HAP-1 (cell line): Measurements from ENCODE around the gene CCDC102B.
"Not testable (repeated sequence)": the region's sequence is repeated elsewhere in the genome, so short reads cannot be mapped to it uniquely, and the experiment has no call there.

Source experiments
- DNase-seq, 2 experiments: peaks; one replicate each; pipeline ENCODE4 v3.0.0-alpha.2; 2016 to 2020; ENCODE audit warnings: low spot score in 2 of 2
- H3K27me3 ChIP-seq: fragments of 250-450 bp; sonication (Bioruptor Pico); 2 replicates; pipeline ENCODE4 v1.5.1; 2020; ENCODE audit warnings: low read depth, mild to moderate bottlenecking, moderate library complexity
- H3K36me3 ChIP-seq: fragments of 250-450 bp; sonication (Bioruptor Pico); replicated peaks from 2 replicates; pipeline ENCODE4 v1.5.1; 2020; ENCODE audit warnings: mild to moderate bottlenecking
- H3K4me1 ChIP-seq: fragments of 250-450 bp; sonication (Bioruptor Pico); 2 replicates; pipeline ENCODE4 v1.5.1; 2020; ENCODE audit warnings: mild to moderate bottlenecking
- H3K4me3 ChIP-seq: fragments of 250-450 bp; sonication (Bioruptor Pico); 2 replicates; pipeline ENCODE4 v1.5.1; 2020; ENCODE audit warnings: mild to moderate bottlenecking, moderate library complexity
- H3K9me3 ChIP-seq: fragments of 250-450 bp; sonication (Bioruptor Pico); 2 replicates; pipeline ENCODE4 v1.5.1; 2020; ENCODE audit warnings: mild to moderate bottlenecking, moderate library complexity
- in situ Hi-C: fragments of 300-500 bp; cut with MboI; formaldehyde crosslinking; loops from 3 replicates; pipeline ENCODE4 v1.14.3; 2020; ENCODE audit warnings: low sequenced_read_pairs, inconsistent platforms, mixed read lengths

CCDC102B gene

DNA sequence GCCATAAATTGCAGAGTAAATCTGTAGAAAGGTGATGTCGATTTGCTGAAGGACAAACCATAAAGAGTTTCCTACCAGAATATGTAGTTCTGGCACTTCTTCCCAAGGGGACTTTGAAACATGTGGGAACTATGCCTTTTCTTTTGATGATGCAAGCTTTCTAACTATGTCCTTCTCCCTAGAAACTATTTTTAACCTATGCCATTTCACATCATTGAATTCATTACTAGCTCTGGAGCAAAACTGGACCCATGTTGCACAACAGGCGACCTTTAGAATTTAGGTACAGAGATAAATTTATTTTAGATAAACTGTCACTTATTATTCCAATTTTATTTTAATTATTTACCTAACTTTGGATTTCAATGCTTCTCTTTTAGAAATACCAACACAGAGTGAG, 186.5 kb downstream of the CCDC102B start:
- in situ Hi-C loops = no loop called here
- Histone ChIP-seq H3K27me3 (no peaks in the 10 kb centered on the region), H3K9me3 (no peaks in the 10 kb centered on the region), H3K4me3 (no peak overlapping the region), H3K36me3 (no peaks in the 10 kb centered on the region), H3K4me1 (no peaks in the 10 kb centered on the region)
- no peak for DNase-seq

DNA sequence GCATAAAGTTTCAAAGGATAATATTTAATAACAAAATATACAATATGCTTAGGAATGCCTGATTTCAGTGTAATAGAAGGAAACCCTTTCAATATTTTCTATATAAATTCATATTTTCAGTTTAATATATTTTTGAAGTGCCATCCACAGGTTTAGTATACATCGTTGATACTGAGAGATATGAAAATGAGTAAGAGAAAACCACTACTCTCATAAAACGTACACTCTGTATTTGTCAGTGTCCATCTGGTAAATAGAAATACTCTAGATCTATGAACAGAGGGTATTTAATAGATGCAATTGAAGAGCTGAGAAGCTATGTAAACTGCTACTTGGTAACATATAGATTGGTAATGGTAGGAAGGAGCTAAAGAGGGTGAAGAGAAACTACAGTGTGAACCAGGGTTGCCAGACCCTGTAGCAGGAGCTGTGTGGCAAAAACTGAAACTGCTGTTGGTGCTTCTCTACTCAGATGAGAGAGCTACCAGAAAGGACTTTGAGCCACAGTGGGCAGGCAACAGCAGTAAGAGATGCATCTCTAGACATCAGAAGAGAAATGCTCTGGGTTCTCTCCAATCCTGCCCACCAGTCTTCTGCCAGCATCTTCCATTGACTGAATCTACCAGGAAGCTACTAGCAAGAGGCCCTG, 187.4 kb downstream of the CCDC102B start:
- in situ Hi-C loops = no loop called here
- no peak overlapping the region for H3K4me3 ChIP-seq
- H3K27me3 ChIP-seq = no peaks in the 10 kb centered on the region
- no peak for DNase-seq
- no peaks in the 10 kb centered on the region for H3K9me3 ChIP-seq
- no peaks in the 10 kb centered on the region for H3K4me1 ChIP-seq
- no peaks in the 10 kb centered on the region for H3K36me3 ChIP-seq

- no peaks in the 10 kb centered on the region for H3K36me3 ChIP-seq
- H3K9me3 ChIP-seq = no peaks in the 10 kb centered on the region
- in situ Hi-C loops = no loop called here
- no peak for DNase-seq
- no peaks in the 10 kb centered on the region for H3K4me1 ChIP-seq
- H3K4me3 ChIP-seq = no peak overlapping the region
- H3K27me3 ChIP-seq = no peaks in the 10 kb centered on the region
Observed at GRCh38 chr18:68991286-68991685, 193.4 kb downstream of the CCDC102B start.

DNA sequence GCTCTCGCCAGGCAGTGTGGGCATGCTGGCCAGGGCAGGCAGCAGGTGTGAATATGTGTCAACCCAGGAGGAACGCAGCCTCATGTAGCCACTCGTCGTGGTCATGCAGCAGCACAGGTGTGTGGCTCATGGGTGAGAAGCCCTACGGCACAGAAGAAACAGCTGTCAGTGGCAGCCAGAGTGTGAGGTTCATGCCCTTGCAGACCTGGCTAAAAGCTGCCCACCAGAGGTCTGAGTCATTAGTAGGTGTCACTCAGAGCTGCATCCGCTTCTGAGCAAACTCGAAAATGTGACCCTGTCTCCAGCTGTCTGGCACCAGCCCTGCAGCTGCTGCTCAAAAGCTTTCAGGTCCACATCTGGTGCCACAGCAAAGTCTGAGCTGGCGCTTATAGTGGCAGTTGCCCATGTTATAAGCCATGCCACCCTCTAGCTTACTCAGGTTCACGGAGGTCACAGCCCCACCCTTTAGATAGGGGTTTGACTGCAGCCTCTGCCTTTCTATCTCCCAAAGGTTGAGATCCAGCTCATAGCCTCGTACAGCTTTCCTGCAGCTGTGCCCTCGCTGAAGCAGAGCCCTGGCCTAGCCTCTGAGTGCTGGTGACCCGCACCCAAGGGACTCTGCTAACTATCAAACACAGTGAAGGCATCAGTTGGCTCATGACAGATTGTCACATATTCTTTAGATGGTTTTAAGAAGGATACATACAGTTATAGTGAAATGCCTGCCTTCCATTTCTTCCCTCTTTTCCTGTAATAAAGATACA, 195.0 kb downstream of the CCDC102B start:
- Histone ChIP-seq H3K4me1 (no peaks in the 10 kb centered on the region), H3K9me3 (no peaks in the 10 kb centered on the region), H3K27me3 (no peaks in the 10 kb centered on the region), H3K36me3 (no peaks in the 10 kb centered on the region), H3K4me3 (no peak overlapping the region)
- in situ Hi-C loops = no loop called here
- DNase-seq = no peak

- in situ Hi-C loops = no loop called here
- DNase-seq = no peak
- H3K9me3 ChIP-seq = no peaks in the 10 kb centered on the region
- no peaks in the 10 kb centered on the region for H3K36me3 ChIP-seq
- no peaks in the 10 kb centered on the region for H3K4me1 ChIP-seq
- no peaks in the 10 kb centered on the region for H3K27me3 ChIP-seq
- no peak overlapping the region for H3K4me3 ChIP-seq
Observed at GRCh38 chr18:68995675-68996074, 197.8 kb downstream of the CCDC102B start.

- DNase-seq = no peak
- no peak overlapping the region for H3K4me3 ChIP-seq
- in situ Hi-C loops = no loop called here
Observed at GRCh38 chr18:68997845-68998244, 200.0 kb downstream of the CCDC102B start.

GRCh38 chr18:69000366-69000765, 202.5 kb downstream of the CCDC102B start:
- H3K4me1 ChIP-seq = no peaks in the 10 kb centered on the region
- no peaks in the 10 kb centered on the region for H3K9me3 ChIP-seq
- no peaks in the 10 kb centered on the region for H3K27me3 ChIP-seq
- no peak overlapping the region for H3K4me3 ChIP-seq
- in situ Hi-C loops = no loop called here
- H3K36me3 ChIP-seq = no peaks in the 10 kb centered on the region
- DNase-seq = no peak

More at GRCh38 chr18:68997845-68998244, 200.0 kb downstream of the CCDC102B start:
- no peaks in the 10 kb centered on the region for H3K9me3 ChIP-seq
- no peaks in the 10 kb centered on the region for H3K4me1 ChIP-seq
- no peaks in the 10 kb centered on the region for H3K36me3 ChIP-seq
- H3K27me3 ChIP-seq = no peaks in the 10 kb centered on the region

GRCh38 chr18:69002233-69002632, 204.4 kb downstream of the CCDC102B start:
- no peak for DNase-seq
- H3K4me3 ChIP-seq = no peak overlapping the region
- no peaks in the 10 kb centered on the region for H3K27me3 ChIP-seq
- H3K36me3 ChIP-seq = no peaks in the 10 kb centered on the region
- H3K4me1 ChIP-seq = no peaks in the 10 kb centered on the region
- no peaks in the 10 kb centered on the region for H3K9me3 ChIP-seq
- in situ Hi-C loops = no loop called here

- in situ Hi-C loops, H3K9me3 ChIP-seq, H3K27me3 ChIP-seq, DNase-seq, H3K36me3 ChIP-seq, H3K4me1 ChIP-seq, H3K4me3 ChIP-seq: not testable (repeated sequence)
Observed at GRCh38 chr18:69006212-69006611, 208.3 kb downstream of the CCDC102B start.

GRCh38 chr18:69008538-69008937, 210.7 kb downstream of the CCDC102B start:
- H3K9me3 ChIP-seq = no peaks in the 10 kb centered on the region
- no peaks in the 10 kb centered on the region for H3K36me3 ChIP-seq
- no peaks in the 10 kb centered on the region for H3K4me1 ChIP-seq
- in situ Hi-C loops = no loop called here
- no peaks in the 10 kb centered on the region for H3K27me3 ChIP-seq
- no peak overlapping the region for H3K4me3 ChIP-seq
- no peak for DNase-seq

- Histone ChIP-seq H3K9me3 (no peaks in the 10 kb centered on the region), H3K27me3 (no peaks in the 10 kb centered on the region), H3K4me3 (no peak overlapping the region), H3K4me1 (no peaks in the 10 kb centered on the region), H3K36me3 (no peaks in the 10 kb centered on the region)
- DNase-seq = no peak
- in situ Hi-C loops = no loop called here
Observed at GRCh38 chr18:69021211-69021805, 223.4 kb downstream of the CCDC102B start.

DNA sequence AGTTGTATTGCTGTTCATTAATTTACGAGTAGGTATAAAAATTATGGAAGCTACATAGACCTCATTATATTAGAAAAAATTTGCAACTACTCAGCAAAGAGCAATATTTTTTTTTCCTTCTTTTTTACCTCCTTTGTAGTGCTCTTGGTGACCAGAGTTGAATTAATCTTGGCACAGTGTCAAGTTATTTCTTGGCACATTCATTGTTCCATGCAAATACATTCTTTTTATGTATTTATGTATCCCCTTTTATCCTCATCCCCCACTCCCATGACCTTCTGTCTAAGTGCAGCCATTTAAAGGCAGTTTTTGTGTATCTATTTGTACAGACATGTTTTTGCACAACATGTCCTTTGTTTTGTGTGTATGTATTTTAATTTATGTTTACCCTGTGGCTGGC, 224.5 kb downstream of the CCDC102B start:
- Histone ChIP-seq H3K36me3 (no peaks in the 10 kb centered on the region), H3K4me3 (no peak overlapping the region), H3K4me1 (no peaks in the 10 kb centered on the region), H3K9me3 (no peaks in the 10 kb centered on the region), H3K27me3 (no peaks in the 10 kb centered on the region)
- DNase-seq = no peak
- in situ Hi-C loops = no loop called here

DNA sequence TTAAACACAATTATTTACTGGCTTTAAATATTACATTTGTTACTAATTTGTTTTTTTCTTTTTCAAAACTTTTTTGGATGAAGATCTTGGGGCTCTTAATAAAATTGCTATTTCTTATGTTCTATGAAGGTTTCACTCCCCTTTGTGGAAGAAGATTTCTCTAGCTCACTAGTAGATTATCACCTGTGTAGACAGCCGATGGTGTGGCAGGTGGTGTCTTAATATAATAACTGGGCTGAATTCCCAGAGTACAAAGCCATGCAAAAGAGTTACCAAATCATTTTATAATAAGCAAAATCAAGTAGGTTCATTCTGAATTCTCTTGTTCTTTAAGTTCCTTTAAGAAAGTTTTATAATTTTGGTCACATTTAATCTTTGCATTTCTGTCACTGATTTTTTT, 233.7 kb downstream of the CCDC102B start:
- Histone ChIP-seq H3K4me1 (no peaks in the 10 kb centered on the region), H3K4me3 (no peak overlapping the region), H3K27me3 (no peaks in the 10 kb centered on the region), H3K36me3 (no peaks in the 10 kb centered on the region), H3K9me3 (no peaks in the 10 kb centered on the region)
- no peak for DNase-seq
- in situ Hi-C loops = no loop called here

DNA sequence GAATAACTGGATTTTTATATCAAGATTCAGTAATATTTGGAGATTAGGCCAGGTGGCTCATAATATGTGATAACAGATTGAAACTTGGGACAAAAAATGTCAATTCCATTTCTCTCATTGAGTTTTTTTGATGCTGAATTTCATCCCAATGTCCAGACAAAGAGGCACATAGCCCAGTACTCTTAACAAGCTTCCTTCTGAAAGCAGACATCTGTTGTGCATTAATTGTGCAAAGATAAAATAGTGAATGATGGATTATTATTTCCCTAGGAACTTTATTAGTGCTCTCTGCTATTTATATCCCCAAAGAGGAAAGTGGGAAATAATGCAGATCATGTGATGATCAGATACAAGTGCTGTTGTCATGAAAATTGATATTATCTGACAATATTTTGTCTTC, 234.1 kb downstream of the CCDC102B start:
- no peak for DNase-seq
- in situ Hi-C loops = no loop called here
- no peaks in the 10 kb centered on the region for H3K36me3 ChIP-seq
- no peak overlapping the region for H3K4me3 ChIP-seq
- no peaks in the 10 kb centered on the region for H3K27me3 ChIP-seq
- no peaks in the 10 kb centered on the region for H3K4me1 ChIP-seq
- no peaks in the 10 kb centered on the region for H3K9me3 ChIP-seq
